ENCODE measurements around the gene TSN. TPM values are rescaled to one million over a fixed set of nuclear protein-coding genes. Genes with fewer than 3 reads are reported as not detected.

TSN gene
- total RNA-seq, 1 experiment from 2014 or later: 87.3 TPM

DNA sequence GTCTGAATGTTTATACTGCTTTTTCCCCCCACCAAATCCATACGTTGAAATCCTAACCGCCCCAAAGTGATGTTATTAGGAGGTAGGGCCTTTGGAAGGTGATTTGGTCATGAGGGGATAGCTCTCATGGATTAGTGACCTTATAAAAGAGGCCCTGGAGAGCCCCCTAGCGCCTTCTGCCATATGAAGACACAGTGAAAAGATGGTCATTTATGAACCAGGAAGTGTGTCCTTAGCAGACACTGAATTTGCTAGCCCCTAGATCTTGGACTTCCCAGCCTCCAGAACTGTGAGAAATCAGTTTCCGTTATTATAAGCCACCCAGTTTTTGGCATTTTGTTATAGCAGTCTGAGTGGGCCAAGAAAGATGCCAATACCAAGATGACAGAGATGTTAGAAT is 7.2 kb upstream of the TSN start:
- peak; percentile 94 for ATAC-seq
- no peaks in the 10 kb centered on the region for H3K9me3 Mint-ChIP-seq
- ChIA-PET POLR2A (no interaction called here), CTCF (interaction anchor here (0.6 to 1.0 kb wide), 5 partner anchors 9 to 346 kb away, joined by 3 to 7 read pairs (median 3); partner anchors contain the start of gene NIFK)
- no peaks in the 10 kb centered on the region for H3K4me1 Mint-ChIP-seq
- TF ChIP-seq EMX1 (CRISPR knock-in tag; IDR thresholded peaks at IDR 0.05): no peak
- TF ChIP-seq NR2C2 (CRISPR knock-in tag; IDR thresholded peaks at IDR 0.05): no peak
- TF ChIP-seq, protein P1, sequence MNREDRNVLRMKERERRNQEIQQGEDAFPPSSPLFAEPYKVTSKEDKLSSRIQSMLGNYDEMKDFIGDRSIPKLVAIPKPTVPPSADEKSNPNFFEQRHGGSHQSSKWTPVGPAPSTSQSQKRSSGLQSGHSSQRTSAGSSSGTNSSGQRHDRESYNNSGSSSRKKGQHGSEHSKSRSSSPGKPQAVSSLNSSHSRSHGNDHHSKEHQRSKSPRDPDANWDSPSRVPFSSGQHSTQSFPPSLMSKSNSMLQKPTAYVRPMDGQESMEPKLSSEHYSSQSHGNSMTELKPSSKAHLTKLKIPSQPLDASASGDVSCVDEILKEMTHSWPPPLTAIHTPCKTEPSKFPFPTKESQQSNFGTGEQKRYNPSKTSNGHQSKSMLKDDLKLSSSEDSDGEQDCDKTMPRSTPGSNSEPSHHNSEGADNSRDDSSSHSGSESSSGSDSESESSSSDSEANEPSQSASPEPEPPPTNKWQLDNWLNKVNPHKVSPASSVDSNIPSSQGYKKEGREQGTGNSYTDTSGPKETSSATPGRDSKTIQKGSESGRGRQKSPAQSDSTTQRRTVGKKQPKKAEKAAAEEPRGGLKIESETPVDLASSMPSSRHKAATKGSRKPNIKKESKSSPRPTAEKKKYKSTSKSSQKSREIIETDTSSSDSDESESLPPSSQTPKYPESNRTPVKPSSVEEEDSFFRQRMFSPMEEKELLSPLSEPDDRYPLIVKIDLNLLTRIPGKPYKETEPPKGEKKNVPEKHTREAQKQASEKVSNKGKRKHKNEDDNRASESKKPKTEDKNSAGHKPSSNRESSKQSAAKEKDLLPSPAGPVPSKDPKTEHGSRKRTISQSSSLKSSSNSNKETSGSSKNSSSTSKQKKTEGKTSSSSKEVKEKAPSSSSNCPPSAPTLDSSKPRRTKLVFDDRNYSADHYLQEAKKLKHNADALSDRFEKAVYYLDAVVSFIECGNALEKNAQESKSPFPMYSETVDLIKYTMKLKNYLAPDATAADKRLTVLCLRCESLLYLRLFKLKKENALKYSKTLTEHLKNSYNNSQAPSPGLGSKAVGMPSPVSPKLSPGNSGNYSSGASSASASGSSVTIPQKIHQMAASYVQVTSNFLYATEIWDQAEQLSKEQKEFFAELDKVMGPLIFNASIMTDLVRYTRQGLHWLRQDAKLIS (CRISPR knock-in tag; IDR thresholded peaks at IDR 0.05; ENCODE audit: borderline replicate concordance): no peak
- no peak for TF ChIP-seq MYBL2 (CRISPR knock-in tag; IDR thresholded peaks at IDR 0.05)
- no peak for TF ChIP-seq CREB1 (CRISPR knock-in tag; IDR thresholded peaks at IDR 0.05)
- TF ChIP-seq NR1H2 (CRISPR knock-in tag; IDR thresholded peaks at IDR 0.05): no peak
- TF ChIP-seq ELF4 (CRISPR knock-in tag; IDR thresholded peaks at IDR 0.05; ENCODE audit: low read depth): no peak
- TF ChIP-seq ZNF671 (CRISPR knock-in tag; IDR thresholded peaks at IDR 0.05): no peak
- peak; percentile 28 for DNase-seq (ENCODE audit: low spot score)
- no peaks in the 10 kb centered on the region; the same call in 1 of the 2 replicates for H3K27me3 Mint-ChIP-seq (ENCODE audit: low read depth)
- H3K36me3 Mint-ChIP-seq: no peaks in the 10 kb centered on the region
- no peak overlapping the region for H3K4me3 Mint-ChIP-seq
- no peak overlapping the region for H3K27ac Mint-ChIP-seq

DNA sequence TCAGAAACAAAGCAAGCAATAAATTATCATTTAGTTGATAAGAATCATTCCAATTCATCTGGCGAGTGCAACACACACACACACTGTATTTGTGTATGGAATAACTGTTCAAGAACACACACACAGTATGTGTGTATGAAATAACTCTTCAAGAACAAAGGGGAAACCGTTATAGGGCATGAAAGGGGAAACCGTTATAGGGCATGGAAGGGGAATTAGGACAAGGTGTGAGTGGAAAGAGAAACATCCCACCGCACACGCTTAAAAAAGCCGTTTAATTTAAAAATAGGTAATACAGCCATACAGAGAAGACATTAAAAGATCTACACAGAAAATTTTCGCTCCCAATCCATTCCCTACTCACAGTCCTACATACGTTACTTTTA is 607 bp upstream of the TSN start:
- Mint-ChIP-seq H3K27ac (peak overlapping the region; percentile 92), H3K36me3 (peaks cover 26% of the 10 kb centered on the region), H3K9me3 (no peaks in the 10 kb centered on the region), H3K4me3 (peak overlapping the region; percentile 91), H3K4me1 (peaks cover 12% of the 10 kb centered on the region), H3K27me3 (ENCODE audit: low read depth) (no peaks in the 10 kb centered on the region)
- CTCF ChIA-PET: interaction anchor here (0.9 to 1.0 kb wide), 2 partner anchors 9 to 352 kb away, joined by 3 read pairs; no protein-coding TSS in a partner anchor
- POLR2A ChIA-PET: interaction anchor here (0.6 to 1.0 kb wide), 2 partner anchors 18 to 670 kb away, joined by 3 read pairs; partner anchors contain the start of gene NIFK
- TF ChIP-seq NFE2L1 (CRISPR knock-in tag; IDR thresholded peaks at IDR 0.05) (no peak), TEAD1 (CRISPR knock-in tag; IDR thresholded peaks at IDR 0.05) (no peak), ATF1 (CRISPR knock-in tag; IDR thresholded peaks at IDR 0.05) (no peak), HMGA2 (CRISPR knock-in tag; IDR thresholded peaks at IDR 0.05) (no peak)
- TF ChIP-seq, protein P2, sequence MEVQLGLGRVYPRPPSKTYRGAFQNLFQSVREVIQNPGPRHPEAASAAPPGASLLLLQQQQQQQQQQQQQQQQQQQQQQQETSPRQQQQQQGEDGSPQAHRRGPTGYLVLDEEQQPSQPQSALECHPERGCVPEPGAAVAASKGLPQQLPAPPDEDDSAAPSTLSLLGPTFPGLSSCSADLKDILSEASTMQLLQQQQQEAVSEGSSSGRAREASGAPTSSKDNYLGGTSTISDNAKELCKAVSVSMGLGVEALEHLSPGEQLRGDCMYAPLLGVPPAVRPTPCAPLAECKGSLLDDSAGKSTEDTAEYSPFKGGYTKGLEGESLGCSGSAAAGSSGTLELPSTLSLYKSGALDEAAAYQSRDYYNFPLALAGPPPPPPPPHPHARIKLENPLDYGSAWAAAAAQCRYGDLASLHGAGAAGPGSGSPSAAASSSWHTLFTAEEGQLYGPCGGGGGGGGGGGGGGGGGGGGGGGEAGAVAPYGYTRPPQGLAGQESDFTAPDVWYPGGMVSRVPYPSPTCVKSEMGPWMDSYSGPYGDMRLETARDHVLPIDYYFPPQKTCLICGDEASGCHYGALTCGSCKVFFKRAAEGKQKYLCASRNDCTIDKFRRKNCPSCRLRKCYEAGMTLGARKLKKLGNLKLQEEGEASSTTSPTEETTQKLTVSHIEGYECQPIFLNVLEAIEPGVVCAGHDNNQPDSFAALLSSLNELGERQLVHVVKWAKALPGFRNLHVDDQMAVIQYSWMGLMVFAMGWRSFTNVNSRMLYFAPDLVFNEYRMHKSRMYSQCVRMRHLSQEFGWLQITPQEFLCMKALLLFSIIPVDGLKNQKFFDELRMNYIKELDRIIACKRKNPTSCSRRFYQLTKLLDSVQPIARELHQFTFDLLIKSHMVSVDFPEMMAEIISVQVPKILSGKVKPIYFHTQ (CRISPR knock-in tag; IDR thresholded peaks at IDR 0.05): no peak
- DNase-seq (ENCODE audit: low spot score) (no peak), ATAC-seq (no peak)

DNA sequence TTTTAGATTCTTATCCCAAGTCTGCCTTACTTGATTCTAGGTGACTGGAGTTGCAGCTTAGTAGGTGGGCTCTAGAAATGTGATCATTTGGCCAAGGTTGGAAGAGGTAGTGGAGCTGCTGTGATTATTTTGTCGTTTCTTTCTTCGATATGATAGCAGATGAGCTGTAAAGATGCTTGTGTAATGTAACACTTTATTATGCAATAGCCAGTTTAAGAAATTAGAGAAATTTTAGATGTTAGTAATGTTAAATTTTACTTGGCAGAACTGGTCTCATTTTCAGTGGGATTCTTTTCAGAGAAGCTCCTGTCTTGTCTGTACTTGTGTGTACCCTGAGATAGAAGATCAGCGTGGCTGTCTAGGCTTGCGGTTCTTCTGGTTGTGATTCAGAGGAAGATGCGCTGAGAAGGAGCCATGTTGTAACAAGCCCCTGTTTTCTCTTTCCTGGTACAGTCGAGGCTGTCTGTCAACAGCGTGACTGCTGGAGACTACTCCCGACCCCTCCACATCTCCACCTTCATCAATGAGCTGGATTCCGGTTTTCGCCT is 9.3 kb downstream of the TSN start:
- ChIA-PET POLR2A (interaction anchor here (0.6 kb wide), 1 partner anchor 118 kb away, joined by 3 read pairs; no protein-coding TSS in a partner anchor), CTCF (no interaction called here)
- TF ChIP-seq SP1 (CRISPR knock-in tag; conservative IDR thresholded peaks at IDR 0.05) (no peak), ATF1 (CRISPR knock-in tag; IDR thresholded peaks at IDR 0.05) (no peak), CREM (CRISPR knock-in tag; IDR thresholded peaks at IDR 0.05) (no peak), ZNF121 (CRISPR knock-in tag; IDR thresholded peaks at IDR 0.05) (no peak), ZNF317 (CRISPR knock-in tag; IDR thresholded peaks at IDR 0.05; ENCODE audit: borderline replicate concordance, low read depth) (no peak), HMGA2 (CRISPR knock-in tag; IDR thresholded peaks at IDR 0.05) (no peak), SMAD3 (CRISPR knock-in tag; IDR thresholded peaks at IDR 0.05; ENCODE audit: borderline replicate concordance) (no peak), NR1H2 (CRISPR knock-in tag; IDR thresholded peaks at IDR 0.05) (no peak)
- TF ChIP-seq, protein P3, sequence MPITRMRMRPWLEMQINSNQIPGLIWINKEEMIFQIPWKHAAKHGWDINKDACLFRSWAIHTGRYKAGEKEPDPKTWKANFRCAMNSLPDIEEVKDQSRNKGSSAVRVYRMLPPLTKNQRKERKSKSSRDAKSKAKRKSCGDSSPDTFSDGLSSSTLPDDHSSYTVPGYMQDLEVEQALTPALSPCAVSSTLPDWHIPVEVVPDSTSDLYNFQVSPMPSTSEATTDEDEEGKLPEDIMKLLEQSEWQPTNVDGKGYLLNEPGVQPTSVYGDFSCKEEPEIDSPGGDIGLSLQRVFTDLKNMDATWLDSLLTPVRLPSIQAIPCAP (CRISPR knock-in tag; IDR thresholded peaks at IDR 0.05): no peak
- TF ChIP-seq, protein P4, sequence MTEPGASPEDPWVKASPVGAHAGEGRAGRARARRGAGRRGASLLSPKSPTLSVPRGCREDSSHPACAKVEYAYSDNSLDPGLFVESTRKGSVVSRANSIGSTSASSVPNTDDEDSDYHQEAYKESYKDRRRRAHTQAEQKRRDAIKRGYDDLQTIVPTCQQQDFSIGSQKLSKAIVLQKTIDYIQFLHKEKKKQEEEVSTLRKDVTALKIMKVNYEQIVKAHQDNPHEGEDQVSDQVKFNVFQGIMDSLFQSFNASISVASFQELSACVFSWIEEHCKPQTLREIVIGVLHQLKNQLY (CRISPR knock-in tag; IDR thresholded peaks at IDR 0.05): no peak
- TF ChIP-seq, protein P2 (CRISPR knock-in tag; IDR thresholded peaks at IDR 0.05): no peak
- H3K36me3 Mint-ChIP-seq: peaks cover 81% of the 10 kb centered on the region
- H3K9me3 Mint-ChIP-seq: no peaks in the 10 kb centered on the region
- H3K4me3 Mint-ChIP-seq: no peak overlapping the region
- ATAC-seq: no peak
- H3K4me1 Mint-ChIP-seq: no peaks in the 10 kb centered on the region
- no peak overlapping the region for H3K27ac Mint-ChIP-seq
- no peak for DNase-seq (ENCODE audit: low spot score)
- no peaks in the 10 kb centered on the region for H3K27me3 Mint-ChIP-seq (ENCODE audit: low read depth)

Measured in WTC11 (cell line).